ENCODE measurements around the gene ANO2.

The ANO2 gene

DNA sequence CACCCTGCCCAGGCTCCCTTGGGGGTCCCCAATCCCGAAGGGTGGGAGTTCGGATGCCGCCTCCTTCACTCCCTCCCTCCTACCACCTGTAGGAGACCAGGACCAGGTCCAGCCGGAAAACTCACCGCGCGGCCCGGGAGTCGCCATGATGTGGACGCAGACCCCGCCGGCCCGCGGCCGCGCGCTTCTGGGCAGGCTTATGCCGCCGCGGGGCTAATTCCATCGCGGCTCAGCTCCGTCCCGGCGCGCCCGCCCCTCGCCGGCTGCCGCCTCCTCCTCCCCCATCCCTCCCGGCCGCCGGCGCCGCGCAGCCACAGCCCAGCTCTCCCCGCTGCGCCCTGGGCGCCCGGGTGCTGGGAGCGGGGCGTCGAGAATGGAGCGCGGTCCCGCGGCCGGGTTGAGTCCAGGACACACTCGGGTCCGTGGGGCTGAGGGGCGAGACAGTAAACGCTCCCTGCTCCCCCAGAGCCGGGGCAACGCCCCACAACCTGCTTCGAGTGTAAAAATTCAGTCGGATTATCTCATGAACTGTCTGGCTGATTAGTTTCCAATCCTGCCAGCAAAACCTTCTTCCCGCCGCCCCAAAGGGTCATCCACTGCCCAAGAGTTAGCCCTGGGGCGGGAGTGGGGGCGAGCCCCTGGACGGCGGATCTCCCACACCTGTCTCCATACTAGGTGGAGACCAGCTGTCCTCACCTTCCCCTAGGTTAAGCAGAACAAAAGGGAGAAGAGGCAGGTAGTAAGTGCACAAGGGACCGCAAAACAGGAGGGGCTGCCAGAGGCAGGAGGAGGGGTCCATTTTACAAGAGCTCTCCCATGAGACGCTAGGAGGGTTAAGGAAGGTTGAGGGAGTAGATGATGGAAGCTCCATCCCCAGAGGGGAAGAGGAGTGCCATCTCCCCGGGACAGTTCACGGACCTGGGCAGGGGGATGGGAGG lies at the start of gene ANO2:
ANO2 (minus strand) TSS at position 189 of the 938 bp plus-strand sequence; CDS start at position 147, 42 bp downstream.
- no peak for DNase-seq

DNA sequence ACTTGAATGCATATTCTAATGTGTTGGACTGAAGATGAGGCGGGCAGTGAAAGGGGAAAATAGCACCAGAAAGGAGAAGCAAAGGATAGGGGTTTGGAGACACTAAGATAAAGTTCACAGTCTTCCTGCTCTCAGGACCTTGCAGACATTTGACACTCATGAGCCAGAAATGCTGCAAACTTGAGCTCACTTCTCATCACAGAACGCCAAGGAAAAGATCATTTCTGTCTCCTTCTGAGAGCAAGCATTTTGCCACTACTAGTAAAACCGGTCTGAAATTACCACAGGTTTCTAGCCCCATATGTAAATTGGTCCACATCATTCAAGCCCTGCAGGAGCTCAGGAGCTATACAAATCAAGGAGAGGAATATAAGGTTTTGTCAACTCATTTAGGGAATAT lies 44.6 kb upstream of the ANO2 start:
- DNase-seq = no peak

DNA sequence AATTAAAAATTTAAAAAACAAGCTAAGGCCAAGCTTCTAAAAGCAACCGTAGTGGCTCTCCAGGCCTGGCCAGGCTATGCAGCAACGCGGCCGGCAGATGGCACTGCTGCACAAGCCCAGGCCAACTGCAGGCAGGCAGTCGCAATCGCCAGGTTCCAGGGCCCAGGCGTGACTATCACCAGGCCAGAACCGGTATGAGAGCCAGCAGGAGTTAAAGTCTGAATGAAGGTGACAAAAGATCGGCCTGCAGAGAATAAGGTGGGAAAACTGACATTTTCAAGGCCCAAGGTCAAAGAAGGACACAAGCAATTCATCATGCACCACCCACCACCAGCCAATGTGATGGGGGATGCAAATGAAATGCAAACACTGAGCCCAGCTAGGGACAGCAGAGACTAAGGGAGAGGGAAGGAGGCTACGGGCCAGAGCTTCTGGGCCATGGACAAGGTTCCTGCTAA lies 43.6 kb upstream of the ANO2 start:
- peak; percentile 63 for DNase-seq

DNA sequence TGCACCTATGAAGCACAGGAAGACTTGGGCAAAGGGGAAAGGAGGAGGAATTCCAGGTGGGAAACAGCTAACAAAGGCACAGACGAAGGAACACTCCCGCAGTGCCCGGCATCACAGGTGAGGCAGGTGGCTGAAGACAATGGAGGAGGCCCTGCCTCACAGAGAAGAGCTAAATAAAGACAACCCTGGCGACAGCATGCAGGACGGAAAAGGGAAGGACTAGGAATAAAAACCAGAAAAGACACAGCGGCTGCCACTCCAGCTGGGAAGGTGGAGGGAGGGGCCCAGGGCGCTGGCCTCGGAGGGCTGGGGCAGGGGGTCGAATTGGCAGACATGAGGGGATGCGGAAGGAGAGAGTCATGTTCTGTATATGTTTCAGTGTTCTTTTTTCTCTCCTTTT lies 43.0 kb upstream of the ANO2 start:
- DNase-seq = no peak

DNA sequence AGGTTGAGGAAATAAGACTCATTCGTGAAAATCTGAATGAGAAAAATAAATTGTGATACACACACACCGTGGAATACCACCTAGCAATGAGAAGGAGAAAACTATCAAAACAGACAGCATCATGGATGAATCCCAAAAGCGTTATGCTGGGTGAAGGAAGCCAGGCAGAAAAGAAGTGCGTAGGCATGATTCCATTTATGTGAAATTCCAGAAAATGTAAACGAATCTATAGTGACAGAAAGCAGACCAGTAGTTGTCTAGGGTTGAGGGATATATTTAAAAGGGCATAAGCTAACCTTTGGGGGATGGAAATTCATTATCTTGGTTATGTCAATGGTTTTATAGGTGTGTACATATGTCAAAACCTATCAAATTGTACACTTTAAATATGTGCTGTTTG lies 42.5 kb upstream of the ANO2 start:
- no peak for DNase-seq

DNA sequence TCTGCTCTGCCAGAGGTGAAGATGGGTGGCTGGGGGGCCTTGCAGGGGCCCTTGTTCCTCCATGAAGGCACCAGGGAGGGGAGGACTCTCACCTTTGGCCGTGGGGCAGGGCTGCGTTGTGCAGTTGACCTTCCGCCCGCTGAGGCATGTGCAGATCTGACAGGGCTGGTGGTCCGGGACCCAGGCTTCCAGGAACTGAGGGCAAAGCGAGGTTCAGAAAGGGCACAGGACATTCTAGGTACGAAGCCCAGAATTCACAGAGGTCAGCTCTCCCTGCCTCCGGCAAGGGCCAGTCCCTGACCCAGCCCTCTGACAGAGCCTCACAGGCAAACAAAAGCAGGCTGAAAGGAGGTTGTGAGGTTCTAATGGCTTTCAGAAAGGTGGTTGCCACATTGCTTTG lies 40.4 kb upstream of the ANO2 start:
- DNase-seq = no peak

DNA sequence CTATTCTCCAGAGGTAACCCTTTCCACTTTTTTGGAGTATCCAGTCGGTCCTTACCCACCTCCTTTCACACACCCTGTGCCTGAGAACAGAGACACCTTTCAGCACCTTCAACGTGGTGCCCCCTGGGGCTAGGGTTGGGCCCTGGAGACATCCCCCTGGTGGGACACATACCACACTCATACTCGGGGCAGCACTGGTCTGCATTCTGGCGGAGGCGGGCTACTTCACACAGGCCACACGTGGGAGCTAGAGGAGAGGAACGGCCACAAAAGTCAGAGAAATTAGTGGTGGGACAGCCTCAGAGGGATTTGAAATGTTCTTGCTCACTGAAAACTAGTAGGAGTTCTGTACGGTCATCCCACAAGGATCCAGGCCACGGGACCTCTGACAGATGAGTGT lies 39.8 kb upstream of the ANO2 start:
- DNase-seq = no peak

DNA sequence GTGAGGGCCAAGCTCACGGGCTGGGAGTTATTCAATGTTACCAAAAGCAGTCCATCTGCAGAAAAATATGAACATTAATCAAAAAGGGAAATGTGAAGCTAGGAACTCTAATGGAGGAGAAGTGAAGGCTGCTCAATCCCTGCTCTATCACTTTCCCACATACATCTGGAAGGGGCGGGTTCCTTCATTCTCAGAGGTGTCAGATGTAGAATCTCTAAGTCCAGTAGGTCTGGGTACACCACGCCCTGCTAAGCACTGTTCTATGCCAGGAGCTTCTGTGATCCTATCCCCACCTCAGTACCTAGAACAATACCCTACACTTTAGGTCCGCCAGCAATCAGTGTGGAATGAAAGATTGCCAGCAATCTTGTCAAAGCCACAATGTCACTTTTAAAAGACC lies 37.0 kb upstream of the ANO2 start:
- DNase-seq = no peak

DNA sequence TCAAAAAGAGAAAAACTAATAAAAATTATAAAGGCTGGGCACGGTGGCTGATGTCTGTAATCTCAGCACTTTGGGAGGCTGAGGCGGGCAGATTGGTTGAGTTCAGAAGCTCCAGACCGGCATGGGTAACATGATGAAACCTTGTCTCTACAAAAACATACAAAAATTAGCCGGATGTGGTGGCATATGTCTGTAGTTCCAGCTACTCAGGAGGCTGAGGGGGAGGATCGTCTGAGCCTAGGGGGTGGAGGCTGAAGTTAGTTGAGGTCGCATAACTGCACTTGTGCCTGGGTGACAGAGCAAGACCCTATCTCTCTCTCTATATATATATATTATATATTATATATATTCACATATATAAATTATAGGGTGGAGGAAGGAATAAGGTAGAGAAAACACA lies 32.5 kb upstream of the ANO2 start:
- DNase-seq = no peak

DNA sequence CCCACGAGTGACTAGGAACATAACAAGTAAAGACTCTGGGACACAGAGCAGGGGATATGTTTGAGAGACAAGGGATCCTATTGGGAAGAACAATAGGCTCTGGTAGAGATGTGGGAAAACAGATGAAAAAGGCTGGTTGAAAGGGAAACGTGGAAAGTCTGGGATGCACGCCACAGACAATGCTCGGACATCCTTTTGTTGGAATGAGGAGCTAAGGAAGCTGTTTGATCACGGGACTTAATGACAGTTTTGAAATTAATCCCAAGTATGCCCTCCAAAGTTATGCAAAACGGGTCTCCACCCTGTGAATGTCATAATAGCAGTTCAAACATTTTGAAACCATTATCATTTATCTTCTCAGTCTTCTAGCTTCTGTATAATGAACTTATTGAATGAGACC lies 31.7 kb upstream of the ANO2 start:
- DNase-seq = no peak

DNA sequence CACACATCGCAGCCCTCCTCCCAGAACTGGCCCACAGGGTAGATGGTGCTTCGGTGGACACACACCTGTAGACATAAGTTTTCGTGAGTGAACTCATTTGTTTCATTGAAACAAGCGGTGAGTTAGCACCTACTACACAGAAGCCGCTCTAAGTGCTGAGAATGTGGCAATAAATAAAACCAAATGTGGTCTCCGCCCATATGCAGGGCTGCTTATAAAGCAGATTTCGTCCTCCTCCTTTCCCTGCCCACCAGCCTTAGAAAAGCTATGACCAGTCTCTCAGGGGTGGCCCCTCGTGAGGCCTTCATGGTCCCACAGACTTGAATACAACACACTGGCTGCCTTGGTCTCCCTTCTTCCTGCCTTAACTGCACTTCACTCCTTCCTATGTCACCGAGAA lies 31.1 kb upstream of the ANO2 start:
- no peak for DNase-seq

DNA sequence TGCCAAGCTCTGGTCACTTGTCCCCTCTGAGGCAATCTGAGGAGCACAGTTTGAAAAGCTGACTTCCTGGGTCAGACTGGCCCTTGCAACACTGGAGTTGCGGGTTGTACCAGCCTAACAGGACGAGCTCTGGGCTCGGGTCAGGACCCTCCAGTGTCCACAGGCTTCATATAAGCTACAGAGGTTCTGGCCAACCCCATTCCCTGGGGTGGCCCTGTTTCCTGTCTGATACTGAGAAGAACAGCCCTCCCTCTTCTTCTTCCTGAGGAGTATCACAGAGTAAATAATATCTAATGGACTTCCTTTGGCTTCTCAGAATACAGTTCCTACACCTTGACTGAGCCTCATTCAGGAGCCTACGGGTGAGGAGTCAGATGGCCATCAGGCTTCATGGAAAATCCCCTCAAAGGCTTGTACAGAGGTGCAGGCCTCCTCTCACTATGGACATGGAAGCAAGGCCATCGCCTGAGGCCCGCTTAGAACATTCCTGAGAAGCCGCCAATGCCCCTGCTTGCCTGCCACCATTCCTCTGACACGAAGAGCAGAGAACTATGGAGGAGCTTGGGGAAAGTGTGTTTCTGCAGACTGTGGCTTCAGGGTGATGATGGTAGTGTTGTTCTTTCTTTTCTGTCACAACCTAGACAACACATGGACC lies 28.5 kb upstream of the ANO2 start:
- no peak for DNase-seq

DNA sequence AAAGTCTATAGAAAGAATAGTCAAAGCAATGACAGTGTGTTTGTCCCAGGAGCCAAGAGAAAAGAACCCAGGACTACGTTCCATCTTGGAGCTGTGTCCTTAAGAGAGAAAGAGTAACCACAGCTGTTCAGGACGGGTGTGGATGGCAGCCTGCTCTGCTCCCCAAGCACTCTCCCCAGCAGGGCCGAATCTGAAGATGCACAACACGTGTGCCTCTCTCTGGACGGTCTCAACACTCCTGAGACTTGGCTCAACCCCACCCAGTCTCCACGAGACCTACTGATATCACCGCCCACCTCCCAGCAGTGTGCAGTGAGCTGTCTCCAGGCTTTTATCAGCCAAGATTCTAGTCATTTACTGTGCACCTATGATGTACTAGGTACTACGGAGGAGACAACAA lies 27.3 kb upstream of the ANO2 start:
- DNase-seq = no peak

DNA sequence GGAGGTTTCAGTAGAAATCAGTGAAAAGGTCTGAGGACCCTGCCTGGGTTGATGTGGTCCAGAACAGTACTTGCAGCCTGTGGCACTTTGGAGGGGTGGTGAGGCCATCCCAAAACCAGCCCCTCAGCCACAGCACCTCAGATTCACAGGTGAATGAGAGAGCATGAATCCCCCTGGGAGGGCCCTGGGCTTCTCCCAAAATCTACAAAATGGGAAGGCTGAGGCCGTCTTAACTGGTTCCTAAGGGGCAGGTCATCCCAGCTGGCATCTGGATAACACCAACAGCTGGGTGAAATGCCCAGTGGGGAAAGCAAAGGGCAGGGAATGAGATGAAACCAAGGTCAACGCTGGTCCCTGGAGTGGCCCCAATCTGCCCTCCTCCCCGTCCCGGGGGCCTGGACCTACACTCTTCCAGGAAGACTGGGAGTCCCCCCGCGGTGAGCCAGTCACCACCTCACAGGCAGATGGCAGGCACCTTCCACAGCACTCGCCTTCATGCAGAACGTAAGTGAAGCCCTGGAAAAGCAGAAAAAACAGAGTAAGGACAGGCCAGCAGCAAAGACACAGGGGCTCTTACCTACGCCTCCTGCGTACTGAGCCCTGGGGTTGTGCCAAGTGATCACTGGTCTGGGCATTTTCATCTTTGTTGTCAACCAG lies 26.3 kb upstream of the ANO2 start:
- DNase-seq = no peak

DNA sequence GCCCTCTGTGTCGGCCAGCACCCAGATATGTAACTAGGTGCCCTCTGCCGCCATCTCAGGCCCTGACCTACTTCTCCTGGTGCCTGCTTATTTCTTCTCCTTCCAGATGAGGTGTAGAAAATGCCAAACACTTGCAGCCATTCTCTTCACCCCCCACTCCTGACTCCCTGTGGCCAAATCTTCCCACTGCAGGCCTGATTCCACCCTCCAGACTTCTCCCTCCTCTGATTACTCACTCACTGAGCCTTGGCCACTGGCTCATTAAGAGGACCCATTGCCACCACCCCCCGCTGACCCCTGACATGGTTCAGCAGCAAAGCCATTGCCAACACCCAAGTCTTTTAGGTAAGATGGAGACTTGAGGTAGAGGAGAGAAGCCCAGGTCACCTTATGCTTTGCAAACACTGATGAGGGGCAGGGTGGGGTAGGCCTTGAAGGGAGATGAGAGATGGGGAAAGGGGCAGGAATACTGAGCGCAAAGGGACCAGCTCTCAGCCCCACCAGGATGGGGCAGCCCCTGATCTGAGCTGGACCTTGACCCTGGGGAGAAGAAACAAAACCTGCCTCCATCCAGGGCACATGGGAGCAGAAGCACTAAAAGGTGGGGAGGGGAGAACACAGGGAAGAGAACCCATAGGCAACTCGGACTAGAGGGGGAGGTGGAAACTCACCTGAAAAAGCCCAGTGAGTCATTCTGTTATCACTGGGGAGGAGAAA lies 25.1 kb upstream of the ANO2 start:
- no peak for DNase-seq

DNA sequence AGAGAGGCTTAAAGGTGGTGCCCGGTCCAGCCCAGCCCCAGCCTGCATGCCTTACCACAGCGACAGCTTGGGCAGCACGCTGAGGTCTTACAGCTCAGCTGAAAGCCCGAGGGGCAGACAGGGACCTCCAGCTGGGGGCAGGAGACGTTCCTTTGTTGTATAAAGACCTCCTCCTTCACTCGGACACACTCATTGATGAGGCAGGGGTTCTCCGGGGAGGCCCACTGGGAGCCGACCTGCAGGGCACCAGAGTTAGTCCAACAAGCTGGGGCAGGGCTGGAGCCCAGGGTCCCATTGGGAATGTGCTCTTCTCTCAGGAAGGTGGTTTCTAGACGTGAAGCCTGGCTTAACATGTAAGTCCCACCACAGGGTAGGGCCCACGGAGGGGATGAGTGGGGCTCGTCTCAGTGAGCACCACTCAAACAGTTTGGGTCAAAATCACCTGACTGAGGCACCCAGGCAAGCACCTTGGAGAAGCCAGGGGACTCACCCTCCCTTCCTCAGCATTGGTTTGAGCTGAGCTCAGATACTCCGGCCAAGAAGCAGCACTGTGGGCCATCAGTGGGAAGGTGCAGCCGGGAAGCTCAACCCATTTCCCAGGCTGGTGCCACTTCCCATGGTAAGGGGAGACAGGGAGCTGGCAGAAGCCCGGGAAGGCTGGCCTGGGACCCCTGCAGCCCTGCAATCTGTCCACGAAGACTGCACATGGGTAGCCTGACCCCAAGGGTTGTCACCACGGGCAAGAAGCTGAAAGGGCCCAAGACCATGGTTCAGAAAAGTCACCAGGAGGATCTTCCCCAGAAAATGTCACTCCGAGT lies 24.3 kb upstream of the ANO2 start:
- no peak for DNase-seq

DNA sequence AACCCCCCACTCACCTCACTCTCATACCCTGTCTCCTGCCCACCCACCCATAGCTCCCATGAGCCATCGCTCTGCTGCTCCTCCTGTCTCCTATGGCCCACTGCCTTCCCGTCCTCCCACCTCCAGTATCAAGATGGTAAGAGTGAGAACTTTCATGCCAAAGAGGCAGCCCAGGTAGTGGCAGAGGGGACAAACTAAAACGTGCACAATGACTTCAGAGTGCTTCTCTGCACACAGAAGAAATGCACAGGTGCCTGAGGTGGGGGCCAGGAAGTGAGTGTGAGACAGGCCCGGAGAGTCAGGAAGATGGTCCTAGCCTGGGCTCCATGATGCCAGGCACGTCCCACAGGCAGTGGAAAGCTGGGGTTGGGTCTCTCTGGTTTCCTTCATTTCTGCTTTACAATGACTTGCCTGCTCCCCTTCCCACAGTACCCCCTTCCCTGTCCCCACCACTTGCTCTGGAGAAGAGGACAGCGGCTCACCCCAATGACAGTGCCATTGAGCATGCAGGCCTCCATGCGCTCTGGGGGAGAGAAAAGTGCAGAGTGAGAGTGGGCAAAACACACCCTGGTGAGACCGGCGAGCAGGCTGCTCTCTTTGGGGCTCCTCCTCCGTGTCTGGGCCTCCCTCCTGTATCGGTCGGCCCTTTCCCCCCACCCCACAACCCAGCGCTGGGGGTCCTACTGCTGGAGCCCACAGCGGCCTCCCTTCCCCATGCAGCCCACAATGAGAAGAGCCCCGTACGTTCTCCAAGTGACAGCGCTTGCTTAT lies 22.8 kb upstream of the ANO2 start:
- DNase-seq = no peak

DNA sequence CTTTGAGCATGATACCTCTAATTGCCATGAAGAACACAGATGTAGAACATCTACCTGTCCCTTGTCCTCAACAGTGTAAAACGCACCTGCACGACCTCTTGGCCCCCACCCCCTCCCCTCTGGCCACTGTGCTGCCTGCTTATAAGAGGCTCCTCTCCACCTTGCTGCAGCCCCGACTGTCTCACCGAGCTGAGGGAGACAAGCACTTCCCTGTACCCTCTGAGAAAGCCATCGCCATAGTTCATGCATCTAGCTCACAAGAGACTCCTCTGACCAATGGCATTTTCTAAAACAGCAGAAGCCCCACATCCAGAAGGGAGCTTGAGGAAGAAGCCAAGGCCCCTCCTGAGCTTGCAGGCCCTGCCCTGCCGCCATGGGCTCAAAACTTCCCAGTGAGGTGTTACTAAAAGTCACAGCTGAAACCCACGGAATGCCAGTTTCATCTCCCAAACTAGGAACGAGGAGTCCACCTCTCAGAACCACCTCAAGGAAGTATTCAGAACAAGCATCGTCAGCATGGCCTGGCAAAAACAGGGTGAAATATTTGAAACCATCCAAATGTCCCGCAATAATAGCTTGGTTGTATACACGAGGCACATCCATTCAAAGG lies 21.5 kb upstream of the ANO2 start:
- DNase-seq = no peak

DNA sequence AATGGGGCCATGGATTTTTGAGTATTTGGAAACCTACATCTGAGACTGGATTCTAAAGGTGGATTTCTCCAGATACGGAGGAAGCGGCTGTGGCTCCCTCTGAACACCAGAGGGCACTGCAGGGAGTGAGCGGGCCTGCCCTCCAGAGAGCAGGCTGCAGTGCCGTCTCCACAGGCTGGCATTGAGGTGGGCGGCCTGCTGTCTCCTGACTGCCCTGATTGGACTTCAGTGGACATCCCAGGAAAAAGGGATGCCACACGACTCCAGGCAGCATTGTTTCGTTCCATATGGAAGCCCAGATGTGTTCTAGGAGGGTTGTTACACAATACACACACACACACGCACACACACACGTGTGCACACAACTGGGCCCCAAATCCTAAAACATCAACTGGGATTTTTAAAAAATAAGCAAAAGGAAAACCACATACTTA lies 20.9 kb upstream of the ANO2 start:
- peak; percentile 29 for DNase-seq

DNA sequence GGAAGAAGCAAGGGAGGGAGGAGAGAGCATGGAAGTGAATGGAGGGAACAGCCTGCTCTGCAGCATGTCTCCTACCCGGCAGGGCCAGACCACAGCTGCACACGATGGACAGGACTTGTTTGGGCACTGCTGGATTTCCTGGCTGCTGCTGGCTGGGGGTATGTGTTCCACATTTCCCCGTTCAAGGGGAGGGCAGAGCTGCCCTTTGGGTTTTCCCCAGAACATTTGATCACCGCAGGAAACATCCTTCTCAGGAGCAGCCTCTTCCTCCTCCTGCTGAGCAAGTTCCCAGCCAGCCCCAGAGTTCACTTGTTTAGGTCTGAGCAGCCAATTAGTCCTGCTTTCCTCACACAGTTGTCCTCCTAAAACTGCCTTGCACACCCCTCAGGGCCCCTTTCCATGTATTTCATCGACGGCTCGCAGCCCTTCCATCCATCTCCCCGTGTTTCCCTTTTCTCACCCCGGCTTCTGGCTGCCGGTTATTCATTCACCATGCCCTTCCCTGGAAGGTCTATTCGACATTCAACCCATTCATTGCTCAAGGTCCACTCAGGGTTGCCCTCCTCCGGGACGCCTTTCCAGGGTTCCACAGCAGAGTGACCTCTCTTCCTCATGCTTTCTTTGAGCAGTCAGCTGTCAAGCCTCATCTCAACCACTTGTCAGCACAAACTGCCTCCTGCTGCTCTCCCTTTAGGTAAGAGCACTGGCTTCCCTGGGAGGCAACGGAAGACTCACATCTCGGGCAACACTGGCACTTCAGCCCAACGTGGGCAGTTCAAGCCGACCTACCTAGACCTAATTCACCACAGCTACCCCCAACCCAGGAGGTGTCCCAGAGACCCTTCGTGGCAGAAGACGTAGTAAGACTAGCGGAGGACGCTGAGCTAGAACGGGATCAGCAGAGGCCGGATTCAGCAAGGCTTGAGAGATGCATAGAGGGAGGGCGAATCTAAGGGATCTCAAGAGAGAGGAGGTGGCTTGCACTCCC lies 20.1 kb upstream of the ANO2 start:
- no peak for DNase-seq
